ENCODE data around the gene MAML2. TPM values are rescaled to one million over a fixed set of nuclear protein-coding genes. Genes with fewer than 3 reads are reported as not detected.

Gene MAML2
- total RNA-seq, 1 donor from 2014 or later: 31.5 TPM

- Histone ChIP-seq H3K27me3 (ENCODE audit: low read depth) (no peaks in the 10 kb centered on the region), H3K36me3 (no peaks in the 10 kb centered on the region), H3K4me3 (no peak overlapping the region), H3K27ac (no peak overlapping the region), H3K4me1 (no peaks in the 10 kb centered on the region), H3K9me3 (no peaks in the 10 kb centered on the region)
- TF ChIP-seq CTCF (IDR thresholded peaks at IDR 0.05): no peak
- ATAC-seq (no peak), DNase-seq (no peak)
- intact Hi-C loops (cut with DNase I): no loop called here
Observed at GRCh38 chr11:95968585-95968984, 374.4 kb downstream of the MAML2 start.

GRCh38 chr11:95964281-95964680 lies 378.7 kb downstream of the MAML2 start:
- TF ChIP-seq CTCF (IDR thresholded peaks at IDR 0.05): no peak
- intact Hi-C loops (cut with DNase I): no loop called here
- no peak for DNase-seq
- Histone ChIP-seq H3K27me3 (ENCODE audit: low read depth) (no peaks in the 10 kb centered on the region), H3K27ac (no peak overlapping the region), H3K9me3 (no peaks in the 10 kb centered on the region), H3K4me1 (no peaks in the 10 kb centered on the region), H3K36me3 (no peaks in the 10 kb centered on the region), H3K4me3 (no peak overlapping the region)
- ATAC-seq: no peak

DNA sequence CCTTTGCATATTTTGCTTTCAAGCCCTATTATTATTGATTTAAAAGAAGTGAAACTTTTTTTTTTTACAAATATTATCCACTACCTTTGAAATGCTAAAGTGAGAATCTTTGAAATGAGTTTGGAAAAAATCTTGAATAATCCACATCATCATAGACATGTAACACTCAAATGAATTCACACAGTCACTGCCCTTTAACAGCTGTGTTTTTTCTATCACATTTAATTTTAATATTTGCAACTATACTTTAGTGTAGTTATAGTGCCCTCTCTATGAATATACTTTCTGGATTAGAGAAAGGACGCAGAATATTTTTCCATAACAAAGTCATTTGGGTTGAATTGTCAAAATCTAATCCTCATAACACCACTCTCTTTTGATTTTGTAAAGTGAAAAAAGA lies 381.2 kb downstream of the MAML2 start:
- intact Hi-C loops (cut with DNase I): no loop called here
- no peak for ATAC-seq
- Histone ChIP-seq H3K27me3 (ENCODE audit: low read depth) (no peaks in the 10 kb centered on the region), H3K27ac (no peak overlapping the region), H3K36me3 (no peaks in the 10 kb centered on the region), H3K4me3 (no peak overlapping the region), H3K9me3 (no peaks in the 10 kb centered on the region), H3K4me1 (no peaks in the 10 kb centered on the region)
- no peak for TF ChIP-seq CTCF (IDR thresholded peaks at IDR 0.05)
- DNase-seq: no peak

DNA sequence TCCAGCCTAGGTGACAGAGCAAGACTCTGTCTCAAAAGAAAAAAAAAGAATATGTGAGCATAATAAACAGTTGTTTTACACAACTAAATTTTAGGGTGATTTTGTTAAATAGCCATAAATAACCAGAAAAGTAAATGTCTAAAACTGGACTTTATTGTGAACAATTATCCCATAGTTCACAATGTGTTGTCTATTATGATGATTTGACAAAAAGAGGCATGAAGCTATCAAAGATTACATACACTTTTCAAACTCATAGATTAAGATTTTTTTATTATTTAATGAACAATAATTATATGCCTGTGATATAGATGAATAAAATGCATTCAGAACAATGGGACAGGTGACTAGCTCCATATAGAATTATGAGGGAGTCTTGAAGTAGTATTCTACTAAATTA lies 392.1 kb downstream of the MAML2 start:
- H3K4me1 ChIP-seq: no peaks in the 10 kb centered on the region
- intact Hi-C loops (cut with DNase I): no loop called here
- H3K36me3 ChIP-seq: no peaks in the 10 kb centered on the region
- TF ChIP-seq CTCF (IDR thresholded peaks at IDR 0.05): no peak
- no peak overlapping the region for H3K4me3 ChIP-seq
- no peaks in the 10 kb centered on the region for H3K27me3 ChIP-seq (ENCODE audit: low read depth)
- ATAC-seq (no peak), DNase-seq (no peak)
- no peak overlapping the region for H3K27ac ChIP-seq
- H3K9me3 ChIP-seq: no peaks in the 10 kb centered on the region

DNA sequence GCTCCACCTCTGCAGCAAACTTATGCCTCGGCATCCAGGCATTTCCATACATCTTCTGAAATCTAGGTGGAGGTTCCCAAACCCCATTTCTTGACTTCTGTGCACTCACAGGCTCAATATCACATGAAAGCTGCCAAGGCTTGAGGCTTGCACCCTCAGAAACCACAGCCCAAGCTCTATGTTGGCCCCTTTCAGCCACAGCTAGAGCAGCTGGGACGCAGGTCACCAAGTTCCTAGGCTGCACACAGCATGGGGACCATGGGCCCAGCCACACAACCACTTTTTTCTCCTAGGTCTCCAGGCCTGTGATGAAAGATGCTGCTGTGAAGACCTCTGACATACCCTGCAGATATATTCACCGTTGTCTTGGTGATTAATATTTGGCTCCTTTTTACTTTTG lies 394.4 kb downstream of the MAML2 start:
- DNase-seq (no peak), ATAC-seq (no peak)
- no peaks in the 10 kb centered on the region for H3K27me3 ChIP-seq (ENCODE audit: low read depth)
- intact Hi-C loops (cut with DNase I): no loop called here
- no peak overlapping the region for H3K27ac ChIP-seq
- peaks cover 6% of the 10 kb centered on the region for H3K9me3 ChIP-seq
- H3K4me3 ChIP-seq: no peak overlapping the region
- TF ChIP-seq CTCF (IDR thresholded peaks at IDR 0.05): no peak
- H3K4me1 ChIP-seq: no peaks in the 10 kb centered on the region
- H3K36me3 ChIP-seq: no peaks in the 10 kb centered on the region

DNA sequence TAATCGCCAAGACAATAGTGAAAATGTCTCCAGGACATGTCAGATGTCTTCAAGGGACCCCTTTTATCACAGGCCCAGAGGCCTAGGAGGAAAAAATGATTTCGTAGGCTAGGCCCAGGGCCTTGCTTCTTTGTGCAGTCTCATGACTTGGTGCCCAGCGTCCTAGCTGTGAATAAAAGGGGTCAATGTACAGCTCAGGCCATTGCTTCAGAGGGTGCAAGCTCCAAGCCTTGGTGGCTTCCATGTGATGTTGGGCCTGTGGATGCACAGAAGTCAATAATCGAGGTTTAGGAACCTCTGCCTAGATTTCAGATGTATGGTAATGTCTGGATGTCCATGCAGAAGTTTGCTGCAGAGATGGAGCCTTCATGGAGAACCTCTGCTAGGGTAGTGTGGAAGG lies 398.4 kb downstream of the MAML2 start:
- intact Hi-C loops (cut with DNase I): no loop called here
- Histone ChIP-seq H3K4me3 (no peak overlapping the region), H3K4me1 (no peaks in the 10 kb centered on the region), H3K9me3 (peaks cover 6% of the 10 kb centered on the region), H3K36me3 (no peaks in the 10 kb centered on the region), H3K27me3 (ENCODE audit: low read depth) (no peaks in the 10 kb centered on the region), H3K27ac (no peak overlapping the region)
- no peak for TF ChIP-seq CTCF (IDR thresholded peaks at IDR 0.05)
- DNase-seq (no peak), ATAC-seq (no peak)
